Psoas muscle (tissue), 8 donors: ENCODE measurements around the gene MRPL53. TPM values are rescaled to one million over a fixed set of nuclear protein-coding genes. Genes with fewer than 3 reads are reported as not detected.
A peak's percentile ranks its signal among the peaks of the same experiment; 100 is the strongest.

Source experiments
- ATAC-seq, 4 donors: fragments of 200-7000 bp; cut with Tn5 transposase; one replicate each; pipeline ENCODE4 v1.9.1; 2020; ENCODE audit warnings: moderate library complexity in 3 of 4, mild to moderate bottlenecking in 2 of 4
- DNase-seq, 2 donors: peaks; one replicate each; pipeline ENCODE4 v3.0.0-alpha.2; 2020
- H3K27ac ChIP-seq: fragments of 200-600 bp; one replicate; pipeline ENCODE4 v1.8.0; 2022
- H3K27me3 ChIP-seq, 3 donors: fragments of 200-600 bp in 1 of 3; one replicate each; pipeline versions ENCODE4 v1.6.1 to v1.8.0; 2013 to 2022; ENCODE audit warnings: low read length in 2 of 3, mild to moderate bottlenecking in 2 of 3, moderate library complexity in 1 of 3; ENCODE audit not compliant: insufficient read depth in 3 of 3
- H3K36me3 ChIP-seq, 2 donors: fragments of 200-600 bp in 1 of 2; one replicate each; pipeline versions ENCODE4 v1.6.1 to v1.8.0; 2013 to 2022; ENCODE audit warnings: low read depth in 1 of 2, mild to moderate bottlenecking in 1 of 2, moderate library complexity in 1 of 2; ENCODE audit not compliant: insufficient read depth in 1 of 2
- H3K4me1 ChIP-seq: fragments of 200-600 bp; one replicate; pipeline ENCODE4 v1.8.0; 2022
- H3K4me3 ChIP-seq: fragments of 200-600 bp; one replicate; pipeline ENCODE4 v1.8.0; 2022; ENCODE audit warnings: mild to moderate bottlenecking
- H3K9me3 ChIP-seq: fragments of 200-600 bp; one replicate; pipeline ENCODE4 v1.8.0; 2022
- WGBS, 3 donors: extraction: QIAGEN DNeasy Blood & Tissue Kit; methylation state at CpG; one replicate each; pipeline versions ENCODE4 v1.1.6 to v1.1.7; 2013; 5-methylcytosine and 5-hydroxymethylcytosine counted together
- intact Hi-C, 2 donors: fragments of 100-400 bp; cut with DNase I; formaldehyde crosslinking; loops; one replicate each; pipeline versions ENCODE4 v1.11.0 to v1.14.2; 2022
- polyA plus RNA-seq, 3 donors: library from polyadenylated mRNA; stranded (reverse); fragments of 200-250 nt; gene quantifications; one replicate each; pipeline ENCODE4 v1.2.3, GENCODE V29; 2013
- total RNA-seq, 4 donors: library from RNA; stranded (reverse); fragmentation: NEBNext Ultra II Directional in 2 of 4; extraction: Animal tissue kit (Norgen Biotek cat#: 25700) in 2 of 4; gene quantifications; one replicate each; pipeline versions ENCODE4 v1.2.1 to v1.2.4, GENCODE V29; 2021 to 2023
- TF ChIP-seq, protein P1 (sequence below): fragments of 200-600 bp; IDR thresholded peaks from one replicate; pipeline ENCODE4 v1.8.0; 2022; ENCODE audit warnings: antibody characterized with exemption
- donor health status: healthy with polysubstance abuse.
- donor health status: DM: no; HTN: no; CAD: no; lungs with moderate emphysema.
- donor health status: Bipolar disorder and iron deficiency.
- donor health status: healthy.
- donor health status: DM: yes; HTN: yes; CAD: no.
- donor health status: DM: no; HTN: no; CAD: no.
- donor health status: DM: no; HTN: no; CAD: no.
- donor health status: DM: yes; HTN: yes; CAD: no.

MRPL53 gene
- total and polyA plus RNA-seq, 7 donors = 63.7 to 157 (median 118) TPM

DNA sequence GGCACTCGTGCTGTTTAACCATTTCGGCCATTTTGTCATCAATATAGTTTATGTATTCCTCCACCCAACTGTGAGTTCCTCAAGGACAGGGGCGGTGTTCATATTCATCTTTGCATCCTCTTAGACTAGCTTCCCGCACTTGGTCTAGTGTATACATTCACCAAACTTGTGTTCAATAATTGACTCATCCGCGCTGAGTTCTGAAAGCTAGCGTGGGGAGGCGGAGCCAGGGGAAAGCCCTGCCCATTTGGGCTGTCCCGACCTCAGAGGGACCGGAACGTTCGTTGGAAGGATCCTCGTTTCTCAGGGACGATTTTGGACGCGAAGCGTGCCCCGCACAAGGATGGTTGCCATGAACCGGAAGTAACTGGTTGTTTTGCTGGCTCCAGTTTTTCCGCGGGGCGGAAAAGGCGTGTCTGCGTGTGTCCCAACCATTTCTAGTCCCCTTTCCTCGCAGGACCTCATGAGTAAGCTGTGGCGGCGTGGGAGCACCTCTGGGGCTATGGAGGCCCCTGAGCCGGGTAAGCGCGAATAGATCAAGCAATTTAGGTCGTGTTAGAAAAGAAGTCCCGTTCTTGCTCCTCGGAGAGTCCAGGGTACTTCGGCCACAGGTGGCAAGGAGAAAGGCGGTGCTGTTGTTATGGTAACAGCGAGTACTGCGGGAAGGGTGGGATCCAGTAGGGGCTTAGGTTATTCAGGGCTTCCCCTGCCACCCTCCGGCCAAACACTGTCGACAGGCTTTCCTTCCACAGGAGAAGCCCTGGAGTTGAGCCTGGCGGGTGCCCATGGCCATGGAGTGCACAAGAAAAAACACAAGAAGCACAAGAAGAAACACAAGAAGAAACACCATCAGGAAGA lies 17.6 kb downstream of the MRPL53 start, which contains the start of gene INO80B:
Gene INO80B, plus strand, starts transcription at position 434 of the 858 bp plus-strand sequence. Its CDS starts 30 bp downstream, at position 464.
- DNase-seq (peak; percentile 93 to 96), ATAC-seq (peak; percentile 73 to 80 (median 76))
- Histone ChIP-seq H3K27me3 (no peaks in the 10 kb centered on the region), H3K27ac (peak within 1 kb of the TSS; percentile 81), H3K4me3 (peak within 1 kb of the TSS; percentile 86), H3K4me1 (peaks cover 26% of the 10 kb centered on the region), H3K9me3 (no peaks in the 10 kb centered on the region), H3K36me3 (peaks cover 0 to 11% of the 10 kb centered on the region in 2 donors)
- TF ChIP-seq, protein P1, sequence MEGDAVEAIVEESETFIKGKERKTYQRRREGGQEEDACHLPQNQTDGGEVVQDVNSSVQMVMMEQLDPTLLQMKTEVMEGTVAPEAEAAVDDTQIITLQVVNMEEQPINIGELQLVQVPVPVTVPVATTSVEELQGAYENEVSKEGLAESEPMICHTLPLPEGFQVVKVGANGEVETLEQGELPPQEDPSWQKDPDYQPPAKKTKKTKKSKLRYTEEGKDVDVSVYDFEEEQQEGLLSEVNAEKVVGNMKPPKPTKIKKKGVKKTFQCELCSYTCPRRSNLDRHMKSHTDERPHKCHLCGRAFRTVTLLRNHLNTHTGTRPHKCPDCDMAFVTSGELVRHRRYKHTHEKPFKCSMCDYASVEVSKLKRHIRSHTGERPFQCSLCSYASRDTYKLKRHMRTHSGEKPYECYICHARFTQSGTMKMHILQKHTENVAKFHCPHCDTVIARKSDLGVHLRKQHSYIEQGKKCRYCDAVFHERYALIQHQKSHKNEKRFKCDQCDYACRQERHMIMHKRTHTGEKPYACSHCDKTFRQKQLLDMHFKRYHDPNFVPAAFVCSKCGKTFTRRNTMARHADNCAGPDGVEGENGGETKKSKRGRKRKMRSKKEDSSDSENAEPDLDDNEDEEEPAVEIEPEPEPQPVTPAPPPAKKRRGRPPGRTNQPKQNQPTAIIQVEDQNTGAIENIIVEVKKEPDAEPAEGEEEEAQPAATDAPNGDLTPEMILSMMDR = no peak
- intact Hi-C loops = loop anchor here (1.0 to 2.0 kb wide), 3 partner anchors 28 to 76 kb away; partner anchors contain the start of genes TTC31 (in 2 of the 2) and CCDC142 (in 1 of the 2)
- 1 to 2% (median 1%) methylated on average over 40 of the region's 40 CpGs for WGBS, 3 donors

DNA sequence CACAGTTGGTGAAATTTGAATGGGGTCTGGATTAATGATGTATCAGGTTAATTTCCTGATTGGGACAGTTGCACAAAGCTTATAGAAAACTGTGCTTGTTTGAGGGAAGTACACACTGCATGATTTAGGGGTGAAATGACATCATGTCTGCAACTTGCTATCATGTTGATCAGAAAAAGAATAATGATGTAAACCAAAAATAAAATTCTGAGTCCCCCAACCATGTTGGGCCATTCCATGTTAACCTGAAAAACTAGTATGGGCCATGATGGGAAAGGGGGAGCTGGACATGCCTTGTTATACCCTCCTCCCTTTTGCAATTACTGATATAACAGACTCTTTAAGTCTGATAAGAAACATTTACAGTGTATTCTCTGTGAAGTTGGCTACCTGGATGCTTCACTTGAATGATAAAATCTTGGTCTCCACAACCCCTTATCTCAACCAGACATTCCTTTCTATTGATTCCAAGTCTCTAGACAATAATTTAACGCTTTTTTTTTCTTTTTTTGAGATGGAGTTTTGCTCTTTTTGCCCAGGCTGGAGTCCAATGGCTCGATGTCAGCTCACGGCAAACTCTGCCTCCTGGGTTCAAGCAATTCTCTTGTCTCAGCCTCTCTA lies 21.8 kb downstream of the MRPL53 start:
- DNase-seq (no peak), ATAC-seq (no peak)
- Histone ChIP-seq H3K9me3 (no peaks in the 10 kb centered on the region), H3K4me3 (no peak overlapping the region), H3K36me3 (no peaks in the 10 kb centered on the region), H3K27me3 (no peaks in the 10 kb centered on the region), H3K27ac (no peak overlapping the region), H3K4me1 (peaks cover 2% of the 10 kb centered on the region)
- intact Hi-C loops = no loop called here
- TF ChIP-seq, protein P1 = no peak
- WGBS, 3 donors = 75 to 88% (median 77%) methylated on average over 3 of the region's 3 CpGs

DNA sequence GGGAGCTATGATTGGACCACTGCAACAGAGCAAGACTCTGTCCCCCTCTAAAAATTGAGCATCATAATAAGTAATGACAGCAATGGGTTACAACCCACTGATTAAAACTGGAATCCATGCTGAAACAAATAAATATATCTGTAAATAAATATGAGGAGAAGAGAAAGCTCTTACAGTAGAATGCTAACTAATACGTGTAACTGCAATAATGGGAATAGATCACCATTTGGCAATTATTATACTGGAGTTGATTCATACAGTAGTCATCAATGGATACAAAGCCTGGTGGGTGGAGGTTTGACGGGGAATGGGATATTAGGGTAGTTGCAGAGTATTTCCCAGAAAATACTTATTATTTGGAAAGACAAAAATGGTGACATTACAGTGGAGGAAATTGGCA lies 23.7 kb downstream of the MRPL53 start:
- Histone ChIP-seq H3K36me3 (no peaks in the 10 kb centered on the region), H3K4me1 (no peaks in the 10 kb centered on the region), H3K9me3 (no peaks in the 10 kb centered on the region), H3K27ac (no peak overlapping the region), H3K27me3 (peaks cover 0 to 2% (median 0%) of the 10 kb centered on the region in 3 donors), H3K4me3 (no peak overlapping the region)
- intact Hi-C loops = no loop called here
- no peak for DNase-seq
- 74 to 79% (median 74%) methylated on average over 2 of the region's 2 CpGs for WGBS, 3 donors
- TF ChIP-seq, protein P1 = no peak
- ATAC-seq = no peak

DNA sequence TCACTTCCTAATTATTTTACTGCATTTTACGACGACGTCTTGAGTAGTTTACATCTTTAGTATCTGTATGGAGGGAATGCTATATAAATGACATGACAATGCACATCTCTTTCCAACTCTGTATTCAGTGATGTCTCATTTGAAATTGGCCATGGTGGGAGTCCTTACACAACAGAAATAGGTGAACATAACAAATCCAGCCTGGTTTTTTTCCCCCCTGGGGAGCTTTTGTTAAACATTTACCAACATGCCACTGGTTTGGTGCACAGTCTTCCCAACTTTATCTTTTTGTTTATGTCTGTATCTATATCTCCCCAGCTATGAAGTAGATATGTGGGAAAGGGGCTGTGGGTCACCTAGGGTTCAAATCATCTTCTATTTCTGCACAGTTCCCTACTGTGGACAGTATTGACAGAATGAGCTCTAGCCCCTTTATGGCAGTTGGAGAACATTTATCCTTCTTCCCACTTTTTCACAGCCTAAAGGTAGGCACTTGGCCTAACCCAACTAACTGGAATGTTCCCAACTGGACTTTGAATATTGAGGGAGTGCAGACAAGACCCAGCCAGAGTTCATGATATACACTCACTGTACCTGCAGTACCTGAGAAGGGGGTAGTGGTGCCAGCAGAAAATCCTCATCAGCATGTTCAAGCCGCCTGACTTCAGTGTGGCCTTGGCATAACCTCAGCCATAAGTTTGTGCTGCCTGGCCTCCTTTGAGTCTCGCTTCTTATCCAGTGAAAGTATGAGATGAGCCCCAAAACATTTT lies 25.1 kb downstream of the MRPL53 start:
- no peak for DNase-seq
- H3K27ac ChIP-seq = no peak overlapping the region
- H3K36me3 ChIP-seq = no peaks in the 10 kb centered on the region
- H3K9me3 ChIP-seq = no peaks in the 10 kb centered on the region
- no peak for ATAC-seq
- 89 to 91% (median 90%) methylated on average over 5 of the region's 5 CpGs for WGBS, 3 donors
- peaks cover 0 to 13% (median 4%) of the 10 kb centered on the region in 3 donors for H3K27me3 ChIP-seq
- H3K4me1 ChIP-seq = no peaks in the 10 kb centered on the region
- TF ChIP-seq, protein P1 = no peak
- intact Hi-C loops = no loop called here
- no peak overlapping the region for H3K4me3 ChIP-seq
